HG03196 (cell line): ENCODE data around the gene TMEM81.

Experiments used
- ATAC-seq: cut with Tn5 transposase; IDR thresholded peaks from one replicate; pipeline ENCODE4 v1.9.1; 2021; ENCODE audit not compliant: unreplicated experiment

Gene TMEM81

DNA sequence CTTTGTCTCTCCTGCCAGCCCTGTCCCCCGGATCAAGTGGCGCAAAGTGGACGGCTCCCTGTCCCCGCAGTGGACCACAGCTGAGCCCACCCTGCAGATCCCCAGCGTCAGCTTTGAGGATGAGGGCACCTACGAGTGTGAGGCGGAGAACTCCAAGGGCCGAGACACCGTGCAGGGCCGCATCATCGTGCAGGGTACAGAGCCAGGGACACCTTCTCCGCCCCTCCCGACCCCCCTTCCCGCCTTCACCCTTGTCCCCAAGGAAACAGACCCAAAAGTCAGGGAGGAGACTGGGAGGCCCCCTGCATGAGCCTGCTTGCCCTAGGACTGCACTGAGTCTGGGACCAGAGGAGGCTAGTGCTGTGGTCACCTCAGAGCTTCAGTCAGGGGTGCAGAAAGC lies 23.0 kb downstream of the TMEM81 start:
- no peak for ATAC-seq

DNA sequence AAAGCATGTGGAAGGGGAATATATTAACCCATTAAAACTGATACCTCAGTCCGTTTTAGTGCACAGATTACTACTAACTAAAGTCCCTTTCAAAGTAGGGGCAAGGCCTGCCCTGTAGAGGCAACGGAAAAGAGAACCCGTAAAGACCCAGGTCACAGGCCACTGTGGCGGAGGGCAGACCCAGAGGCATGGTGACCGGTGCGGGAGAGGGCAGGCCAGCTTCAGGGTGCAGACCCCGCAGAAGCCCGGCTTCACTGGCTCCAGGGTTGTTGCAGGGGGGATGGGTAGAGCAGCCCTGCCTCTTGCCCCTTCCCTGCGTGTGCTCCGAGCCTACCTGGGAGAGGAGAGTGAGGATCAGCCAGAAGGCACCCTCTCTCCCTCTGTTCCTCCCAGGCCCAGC lies 23.5 kb downstream of the TMEM81 start:
- ATAC-seq: no peak

DNA sequence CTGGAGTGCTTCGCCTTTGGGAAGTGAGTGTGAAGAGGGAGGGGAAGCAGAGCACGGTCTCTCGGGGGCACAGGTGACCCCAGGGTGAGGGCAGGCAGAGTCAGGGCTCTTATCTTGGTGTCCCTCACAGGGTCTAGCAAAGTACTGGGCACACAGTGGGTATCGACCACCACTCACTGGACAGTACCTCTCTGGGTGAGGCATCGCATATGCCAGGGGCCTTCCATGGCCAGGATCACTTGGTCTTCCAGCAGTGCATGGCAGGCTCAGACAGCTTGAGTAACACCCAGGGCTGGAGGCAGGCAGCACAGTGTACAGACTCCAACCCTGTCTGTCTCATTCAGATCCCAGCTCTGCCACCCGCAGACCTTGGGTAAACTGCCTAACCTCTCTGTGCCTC lies 24.6 kb downstream of the TMEM81 start:
- no peak for ATAC-seq

DNA sequence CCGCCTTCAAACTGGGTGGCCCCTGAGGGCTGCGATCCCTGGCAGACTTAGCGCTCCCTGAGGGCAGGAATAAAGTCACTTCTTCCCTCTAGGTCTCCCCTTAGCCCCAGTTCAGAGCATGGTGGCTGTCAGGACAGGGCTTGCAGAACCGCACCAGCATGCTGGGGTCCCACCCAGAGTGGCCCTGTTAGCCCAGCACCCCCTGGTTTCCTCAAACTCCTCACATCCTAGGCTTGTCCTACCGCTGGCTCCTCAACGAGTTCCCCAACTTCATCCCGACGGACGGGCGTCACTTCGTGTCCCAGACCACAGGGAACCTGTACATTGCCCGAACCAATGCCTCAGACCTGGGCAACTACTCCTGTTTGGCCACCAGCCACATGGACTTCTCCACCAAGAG lies 25.4 kb downstream of the TMEM81 start:
- ATAC-seq: no peak

DNA sequence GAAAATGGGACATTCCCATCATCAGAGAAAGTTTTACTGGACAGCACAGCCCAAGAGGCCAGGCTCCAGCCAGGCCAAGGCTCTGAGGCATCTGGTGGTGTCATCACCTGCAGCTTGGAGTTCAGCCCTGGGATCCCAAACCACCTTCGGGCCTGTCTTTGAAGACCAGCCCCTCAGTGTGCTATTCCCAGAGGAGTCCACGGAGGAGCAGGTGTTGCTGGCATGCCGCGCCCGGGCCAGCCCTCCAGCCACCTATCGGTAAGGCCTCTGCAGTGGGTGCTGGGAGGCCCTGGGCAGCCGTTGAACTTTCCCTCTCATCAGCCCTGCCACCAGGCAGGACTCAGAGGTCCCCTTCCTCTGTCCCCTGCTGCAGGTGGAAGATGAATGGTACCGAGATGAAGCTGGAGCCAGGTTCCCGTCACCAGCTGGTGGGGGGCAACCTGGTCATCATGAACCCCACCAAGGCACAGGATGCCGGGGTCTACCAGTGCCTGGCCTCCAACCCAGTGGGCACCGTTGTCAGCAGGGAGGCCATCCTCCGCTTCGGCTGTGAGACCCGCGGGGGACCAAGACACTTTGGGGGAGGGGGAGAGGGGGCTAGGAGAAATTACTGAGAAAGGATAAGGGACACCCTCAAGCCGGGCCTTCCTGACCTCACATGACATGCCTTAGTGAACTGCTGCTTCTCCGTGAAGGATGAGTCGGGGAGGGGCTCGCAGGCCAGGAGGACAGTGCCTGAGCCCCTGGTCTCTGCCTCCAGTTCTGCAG lies 26.3 kb downstream of the TMEM81 start:
- no peak for ATAC-seq

DNA sequence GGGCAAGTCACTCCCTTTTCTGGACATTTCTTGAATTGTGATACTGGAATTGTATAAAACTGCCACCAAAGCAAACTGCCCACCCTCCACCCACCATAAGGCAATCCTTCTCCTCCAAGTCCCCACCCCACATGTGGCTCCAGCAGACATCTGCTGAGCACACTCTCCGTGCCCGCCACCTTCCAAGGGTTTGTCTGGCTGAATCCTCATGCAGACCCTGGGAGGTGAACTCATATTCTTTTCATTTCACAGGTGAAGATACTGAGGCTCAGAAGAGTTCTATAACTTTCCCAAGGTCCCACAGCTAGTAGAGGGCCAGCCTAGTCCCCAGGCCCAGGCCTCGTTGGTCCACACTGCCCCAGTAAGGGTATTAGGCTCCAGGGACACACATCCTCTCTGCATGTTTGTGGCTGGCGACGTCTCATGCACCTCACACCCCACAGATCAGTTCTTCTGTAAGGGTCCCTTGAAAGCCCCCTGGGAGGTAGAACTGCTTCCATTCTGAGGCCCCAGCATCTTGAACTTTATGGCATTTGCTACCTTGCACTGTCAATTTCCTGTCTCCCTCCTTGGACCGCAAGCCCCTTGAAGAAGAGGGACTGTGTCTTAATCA lies 27.2 kb downstream of the TMEM81 start:
- ATAC-seq: no peak

DNA sequence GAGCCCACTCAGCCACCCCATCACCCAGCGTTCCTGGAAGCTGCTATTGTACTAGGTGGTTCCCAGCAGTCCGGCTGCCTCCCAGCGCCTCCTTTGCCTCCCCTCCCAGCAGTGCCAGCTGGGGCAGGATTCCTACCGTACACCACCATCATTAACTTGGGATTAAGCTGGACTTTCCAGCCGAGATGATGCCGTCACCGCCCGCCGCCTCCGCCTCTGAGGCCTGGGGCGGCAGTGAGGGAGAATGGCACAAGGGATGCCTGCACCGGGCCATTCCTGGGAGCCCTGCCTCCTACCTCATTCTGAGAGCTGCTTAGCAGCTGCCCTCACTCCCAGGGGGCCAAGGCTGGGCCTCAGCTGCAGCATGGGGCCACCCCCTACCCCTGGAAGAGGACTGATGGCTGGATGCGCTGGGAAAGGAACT lies 28.1 kb downstream of the TMEM81 start:
- ATAC-seq: no peak

DNA sequence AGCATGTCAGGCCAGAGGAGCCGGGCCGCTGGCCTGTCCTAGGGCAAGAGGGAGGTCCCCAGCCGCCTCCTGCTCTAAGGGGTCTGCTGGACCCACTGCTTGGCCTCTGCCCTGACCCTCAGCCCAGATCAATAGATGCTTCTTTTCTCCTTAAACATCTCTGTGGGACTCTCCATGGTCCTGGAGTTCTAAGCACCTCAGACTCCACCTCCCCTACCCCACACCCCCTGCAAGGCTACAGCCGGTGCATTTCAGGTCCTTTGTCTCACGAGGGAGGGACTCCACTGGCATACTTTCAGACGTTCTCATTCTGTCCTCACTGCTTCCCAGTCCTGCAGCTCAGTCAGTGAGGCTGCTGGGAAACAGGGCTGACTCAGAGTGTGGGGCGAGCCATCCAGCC lies 30.2 kb downstream of the TMEM81 start:
- no peak for ATAC-seq

DNA sequence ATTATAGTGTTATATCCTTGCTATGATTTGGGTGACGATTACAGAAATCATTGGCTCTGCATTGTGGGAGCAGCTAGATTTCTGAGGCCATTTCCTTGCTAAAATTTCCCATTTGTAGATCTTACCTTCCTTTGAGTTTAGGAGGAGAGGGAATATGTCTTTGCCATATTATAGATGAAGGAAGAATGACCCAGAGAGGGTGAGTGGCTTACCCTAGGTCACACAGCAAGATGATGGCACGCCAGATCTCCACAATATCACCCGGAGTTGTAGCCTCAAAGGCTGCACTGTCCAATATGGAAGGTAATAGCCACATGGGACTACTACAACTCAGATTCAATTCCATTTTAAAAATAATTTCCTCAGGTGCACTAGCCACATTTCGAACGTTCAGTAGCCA lies 31.0 kb downstream of the TMEM81 start:
- ATAC-seq: no peak

DNA sequence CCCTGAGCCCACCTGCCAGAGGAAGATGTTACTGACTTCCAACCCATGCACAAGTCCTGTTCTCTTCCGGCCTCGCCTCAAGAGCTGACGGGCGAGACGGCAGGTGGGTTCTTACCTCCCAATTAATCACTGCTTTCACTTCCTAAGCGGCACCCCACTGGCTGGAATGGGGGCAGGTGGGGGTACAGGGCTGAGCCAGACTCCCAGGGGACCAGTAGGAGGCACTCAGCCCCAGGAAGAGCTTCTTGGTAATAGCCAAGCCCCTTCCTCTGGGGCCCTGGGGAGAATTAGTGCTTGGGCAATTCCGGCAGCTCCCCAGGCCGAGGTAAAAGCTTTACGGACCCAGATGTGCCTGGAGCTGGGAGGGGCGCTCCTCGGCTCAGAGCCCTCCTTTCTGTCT lies 31.6 kb downstream of the TMEM81 start:
- no peak for ATAC-seq

DNA sequence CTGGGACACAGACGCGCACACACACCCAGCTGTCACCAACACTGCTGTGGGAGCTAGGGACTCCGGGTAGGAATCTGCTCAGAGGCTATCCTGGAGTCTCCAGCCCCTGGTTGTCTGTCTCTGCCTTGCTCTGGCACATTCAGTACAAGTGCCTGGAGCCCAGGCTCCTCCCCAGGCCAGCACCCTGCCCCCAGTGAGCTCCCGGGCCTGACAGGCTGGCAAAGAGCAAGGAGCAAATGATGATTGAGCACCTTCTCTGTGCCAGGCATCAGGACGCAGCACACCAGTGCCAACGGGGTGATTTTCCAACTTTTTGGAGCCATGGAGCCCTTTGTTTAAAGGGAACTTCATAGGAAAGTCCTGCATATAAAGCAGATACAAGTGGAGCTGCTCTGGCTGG lies 34.8 kb downstream of the TMEM81 start:
- ATAC-seq: no peak

DNA sequence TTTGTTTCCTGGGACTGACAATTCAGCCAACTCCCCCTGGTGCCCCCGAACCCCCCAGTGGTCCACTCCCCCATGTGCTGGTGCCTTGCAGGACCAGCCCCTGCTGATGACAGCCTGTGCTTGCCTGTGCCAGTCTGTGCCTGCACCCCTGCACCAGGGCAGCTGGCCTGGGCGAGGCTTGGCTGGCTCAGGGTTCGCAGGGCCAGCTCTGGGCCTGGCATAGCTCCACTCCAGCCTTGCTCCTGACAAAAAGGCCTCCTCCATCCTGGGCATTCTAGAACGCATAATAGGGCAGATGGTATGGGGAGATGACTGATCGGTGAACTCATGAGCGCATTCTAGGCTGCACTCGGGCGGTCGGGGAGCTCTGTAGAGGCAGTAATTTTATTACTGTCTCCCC lies 35.9 kb downstream of the TMEM81 start:
- ATAC-seq: no peak

DNA sequence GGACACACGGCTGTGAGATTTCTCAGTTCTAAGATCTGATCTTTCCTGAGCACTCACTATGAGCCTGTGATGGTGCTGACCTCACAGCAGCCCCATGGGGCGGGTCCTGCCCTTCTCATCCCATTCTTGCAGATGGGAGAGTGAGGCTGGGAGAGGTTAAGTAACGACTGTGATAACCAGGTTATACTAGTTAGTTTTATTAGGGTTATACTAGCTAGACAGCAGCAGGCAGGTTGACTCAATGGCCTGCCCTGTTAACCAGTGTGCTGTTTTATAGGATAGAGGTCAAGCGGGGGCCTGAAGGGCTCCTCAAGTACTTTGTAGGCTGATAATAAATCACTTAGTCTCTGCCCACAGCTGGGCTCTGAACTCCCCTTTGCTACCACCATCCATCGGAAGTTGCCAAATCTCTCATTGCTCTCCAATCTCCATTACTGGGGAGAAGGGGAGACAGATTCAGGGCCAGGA lies 36.5 kb downstream of the TMEM81 start:
- ATAC-seq: no peak

DNA sequence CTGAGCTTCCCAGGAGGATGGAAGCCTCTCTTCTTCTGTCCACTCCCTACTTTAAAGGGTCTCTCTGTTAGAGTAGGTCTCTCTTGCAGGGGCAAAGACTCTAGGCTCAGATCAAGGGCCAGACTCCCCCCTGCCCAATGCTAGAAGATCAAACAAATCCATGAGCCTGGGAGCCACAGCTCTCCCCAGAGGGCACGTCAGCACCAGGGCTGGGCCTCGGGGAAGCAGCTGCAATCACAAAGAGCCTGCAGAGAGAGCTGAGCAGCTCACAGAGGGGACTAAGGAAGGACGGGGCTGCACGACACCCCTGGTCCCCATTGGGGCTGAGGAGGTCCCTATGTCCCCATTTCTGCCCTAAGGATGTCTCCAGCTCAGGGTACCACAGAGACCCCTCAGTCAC lies 37.4 kb downstream of the TMEM81 start:
- ATAC-seq: no peak

DNA sequence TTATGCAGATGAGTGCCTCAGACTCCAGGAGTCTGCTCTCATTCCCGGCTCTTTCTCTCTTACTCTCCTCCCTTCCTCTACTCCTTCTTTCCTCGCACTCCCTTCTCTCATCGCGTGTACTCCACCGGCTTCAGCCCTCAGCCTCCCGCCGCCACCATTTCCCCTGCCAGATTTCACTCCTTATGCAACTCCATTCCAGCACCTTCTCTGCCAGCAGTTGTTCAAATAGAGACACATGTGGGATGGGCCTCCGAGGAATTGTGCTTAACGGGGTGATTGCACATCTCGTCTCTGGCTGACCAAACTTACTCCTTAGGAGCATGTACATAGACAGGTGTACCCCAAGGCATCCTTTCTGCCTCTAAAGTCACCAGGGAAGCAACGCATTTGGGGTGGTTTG lies 39.1 kb downstream of the TMEM81 start:
- no peak for ATAC-seq

DNA sequence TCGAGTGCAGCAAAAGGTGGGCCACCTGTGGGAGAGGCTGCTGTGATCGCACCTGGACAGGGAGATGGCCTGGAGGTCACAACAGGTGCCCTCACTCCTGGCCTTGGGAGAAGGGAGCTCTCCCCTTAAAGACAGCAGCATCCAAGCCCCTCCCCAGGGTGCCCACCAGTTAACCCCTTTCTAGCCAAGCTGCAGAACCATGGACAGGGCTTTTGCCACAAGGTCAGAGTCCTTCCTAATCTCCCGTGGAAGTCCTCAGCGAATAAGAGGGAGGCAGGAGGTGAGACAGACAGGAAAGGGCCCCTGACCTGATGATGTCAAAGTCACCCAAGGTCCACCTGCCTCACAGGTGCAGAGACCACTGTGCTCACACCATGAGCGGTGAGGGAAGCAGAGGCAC lies 39.5 kb downstream of the TMEM81 start:
- no peak for ATAC-seq

DNA sequence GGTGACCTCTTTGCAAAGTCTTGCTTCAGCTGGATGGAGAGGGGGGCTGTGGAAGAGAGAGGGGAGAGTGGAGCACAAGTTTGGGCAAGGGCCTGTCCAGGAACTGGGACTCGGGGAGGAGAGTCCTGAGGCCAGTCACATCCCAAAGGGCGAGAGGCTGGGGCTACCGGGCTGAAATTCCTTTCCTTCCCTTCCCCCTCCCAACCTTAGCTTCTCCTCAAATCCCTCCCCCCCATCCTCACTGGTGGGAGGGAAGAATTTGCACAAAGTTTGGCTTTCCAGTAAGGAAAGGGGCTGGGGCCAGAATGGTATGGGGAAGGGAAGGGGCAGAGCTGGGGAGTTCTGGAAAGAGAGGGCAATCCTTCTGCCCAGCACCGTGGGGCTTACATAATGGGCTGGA lies 40.4 kb downstream of the TMEM81 start:
- no peak for ATAC-seq

DNA sequence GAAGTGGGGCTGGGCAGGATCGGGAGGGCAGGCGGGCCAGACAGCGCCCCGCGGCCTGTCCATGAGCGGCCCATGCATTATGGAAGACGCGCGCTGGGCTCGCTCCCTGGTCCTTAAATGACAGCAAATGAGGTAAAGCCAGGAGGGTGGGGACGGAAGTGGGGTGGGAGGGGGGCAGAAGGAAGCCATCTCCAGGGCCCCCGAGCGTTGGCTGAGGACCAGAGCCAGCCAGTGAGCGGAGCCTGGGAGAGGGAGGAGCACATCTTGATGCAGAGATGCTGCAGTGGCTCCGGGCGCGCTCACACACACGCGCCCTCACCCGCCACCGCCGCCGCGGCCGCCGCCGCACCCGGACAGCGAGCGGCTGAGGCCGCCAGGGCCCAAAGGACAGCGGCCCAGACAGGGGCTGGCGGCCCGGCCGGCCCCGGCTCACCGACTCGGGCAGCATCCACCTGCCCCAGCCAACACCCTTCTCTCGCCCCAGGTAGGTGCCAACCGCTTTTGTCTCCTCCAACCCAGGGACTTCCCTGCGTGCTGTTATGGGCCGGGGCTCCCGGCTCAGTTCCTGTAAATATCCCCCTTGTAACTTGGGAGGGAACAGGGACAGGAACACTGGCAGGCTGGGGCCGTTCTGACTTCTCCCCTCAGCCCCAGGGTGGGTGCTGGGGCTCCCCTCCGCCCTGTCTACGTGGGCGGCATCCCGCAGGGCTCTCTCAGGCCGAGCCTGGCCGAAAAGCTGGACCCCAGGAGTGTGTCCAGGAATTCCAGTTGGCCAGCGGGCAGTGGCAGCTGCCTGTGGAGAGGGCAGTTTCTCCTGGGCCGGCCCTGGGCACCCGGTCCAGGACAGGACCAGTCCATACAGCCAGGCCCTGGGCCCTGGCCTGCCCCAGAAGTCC lies 41.1 kb downstream of the TMEM81 start, which contains the start of gene CNTN2:
Gene CNTN2 (plus strand): TSS at position 302 of the 896 bp plus-strand sequence. CDS start 9,974 bp downstream, outside the sequence.
- ATAC-seq: no peak

DNA sequence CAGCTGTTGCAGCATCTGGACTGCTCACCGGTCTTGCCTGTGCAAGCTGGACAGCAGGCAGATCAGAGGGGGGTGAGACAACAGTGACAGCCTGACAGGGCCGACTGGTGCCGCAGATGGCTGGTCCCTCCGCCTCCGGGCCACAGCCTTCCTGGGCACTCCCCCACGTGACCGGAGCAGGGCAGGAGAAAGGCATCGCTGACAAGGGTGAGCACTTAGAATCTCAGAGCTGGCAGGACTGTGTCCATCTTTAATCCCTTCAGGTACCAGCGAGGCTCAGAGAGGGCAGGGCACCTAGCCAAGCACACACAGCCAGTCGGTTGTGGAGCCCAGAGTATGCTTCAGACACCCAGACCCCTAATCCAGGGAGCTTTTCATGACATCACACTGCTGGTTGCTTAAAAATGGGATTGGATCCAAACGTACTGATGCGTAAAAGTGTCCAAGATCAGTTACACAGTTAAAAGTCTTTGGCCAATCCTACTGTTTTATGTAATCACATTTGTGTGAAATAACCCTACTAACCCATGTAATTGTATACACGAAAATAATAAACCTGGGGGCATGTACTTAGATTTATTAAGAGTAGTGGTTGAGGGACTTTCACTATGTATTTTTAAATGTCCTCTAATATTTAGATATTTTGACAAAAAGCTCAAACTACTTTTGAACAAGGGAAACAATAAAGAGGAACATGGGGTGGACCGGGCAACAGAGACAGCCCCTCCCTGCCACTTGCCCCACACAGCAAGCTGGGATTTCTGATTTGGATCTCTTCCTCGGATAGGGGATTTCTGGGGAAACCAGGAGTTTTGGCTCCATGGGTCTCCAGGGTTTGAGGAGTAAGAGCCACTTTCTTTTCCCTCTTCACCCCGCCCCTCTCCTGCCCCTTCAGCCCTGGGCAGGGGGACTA lies 42.0 kb downstream of the TMEM81 start:
- ATAC-seq: no peak

DNA sequence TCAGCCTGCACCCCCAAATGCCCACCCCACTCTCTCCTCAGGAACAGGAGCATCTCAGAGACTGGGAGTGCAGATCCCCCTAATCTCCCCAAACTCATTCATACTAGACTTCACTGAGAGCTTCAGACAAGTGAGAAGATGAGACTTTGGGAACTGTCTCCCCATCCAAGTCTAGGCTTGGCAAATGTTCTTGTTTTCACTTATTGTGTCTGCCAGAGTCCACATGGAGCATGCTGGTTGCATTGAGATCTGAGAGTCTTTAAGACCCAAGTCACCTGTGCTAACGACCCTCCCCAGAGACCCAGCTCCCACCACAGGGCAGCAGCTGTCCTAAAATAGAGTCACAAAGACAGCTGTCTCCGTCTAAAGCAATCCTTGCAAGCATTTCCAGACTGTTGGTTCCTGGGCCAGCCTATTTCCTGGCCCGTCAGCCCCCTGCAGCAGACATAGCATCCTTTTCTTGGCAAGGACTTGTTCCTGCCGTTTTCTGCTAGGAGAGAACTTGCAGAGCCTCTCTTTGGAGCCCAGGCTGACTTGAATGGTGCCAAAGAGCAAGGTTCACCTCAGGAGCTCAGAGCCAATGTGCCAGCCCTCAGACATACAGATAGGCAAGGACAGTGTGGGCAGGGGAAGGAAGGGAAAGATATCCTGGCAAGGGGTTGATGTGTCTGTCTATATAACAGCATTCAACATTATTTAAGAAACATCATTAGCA lies 43.1 kb downstream of the TMEM81 start:
- no peak for ATAC-seq
